ENCODE results near the gene DMC1. TPM values are rescaled to one million over a fixed set of nuclear protein-coding genes. Genes with fewer than 3 reads are reported as not detected.
"Not testable (repeated sequence)": the region's sequence is repeated elsewhere in the genome, so short reads cannot be mapped to it uniquely, and the experiment has no call there.

Gene DMC1
- total RNA-seq, 1 donor from 2014 or later = 10.8 TPM

DNA sequence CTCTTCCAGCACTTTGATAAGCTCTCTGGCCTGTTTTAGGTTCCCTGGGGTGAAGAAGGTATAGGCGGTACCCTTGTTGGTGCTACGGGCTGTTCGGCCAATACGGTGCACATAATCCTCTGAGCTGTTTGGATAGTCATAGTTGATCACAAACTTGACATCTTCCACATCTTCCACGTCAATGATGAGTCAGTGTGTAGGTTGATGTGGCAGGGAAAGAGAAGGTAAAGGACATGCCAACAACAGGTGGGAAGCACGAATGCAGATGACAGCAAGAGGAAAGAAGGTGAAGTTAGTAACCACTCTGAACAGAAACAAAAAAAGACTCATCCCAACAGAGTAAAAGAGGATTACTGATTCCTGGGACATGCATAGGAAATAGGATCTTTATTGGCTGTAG lies 82.0 kb downstream of the DMC1 start:
- H3K36me3 Mint-ChIP-seq (ENCODE audit: low read depth) = peaks cover 90% of the 10 kb centered on the region
- H3K27me3 Mint-ChIP-seq (ENCODE audit: low read depth) = no peaks in the 10 kb centered on the region
- intact Hi-C loops (cut with micrococcal nuclease) = no loop called here
- peak overlapping the region; percentile 4 for H3K27ac Mint-ChIP-seq
- peaks cover 38% of the 10 kb centered on the region for H3K4me1 Mint-ChIP-seq (ENCODE audit: low read depth)
- no peak overlapping the region for H3K4me3 Mint-ChIP-seq (ENCODE audit: low read depth)
- no peak for DNase-seq (ENCODE audit: low spot score)
- no peaks in the 10 kb centered on the region for H3K9me3 Mint-ChIP-seq

DNA sequence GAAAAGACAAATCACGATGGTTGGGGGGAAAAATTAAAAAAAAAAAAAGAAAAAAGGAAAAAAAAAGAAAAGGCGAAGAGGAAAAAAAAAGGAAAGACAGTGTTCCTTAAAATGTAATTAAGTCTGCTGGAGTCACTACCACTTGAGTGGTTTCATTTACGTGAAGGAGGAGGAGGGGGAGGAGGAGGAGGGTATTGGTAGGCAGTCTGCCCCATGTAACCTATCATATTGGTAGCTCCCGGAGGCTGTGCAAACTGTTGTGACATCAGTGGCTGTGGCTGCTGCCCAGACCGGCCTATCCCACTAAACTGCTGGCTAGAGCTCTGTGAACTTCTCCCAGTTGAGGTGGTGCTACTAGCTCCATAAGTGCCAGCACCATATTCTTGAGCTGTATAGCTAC lies 84.2 kb downstream of the DMC1 start:
- H3K9me3 Mint-ChIP-seq = no peaks in the 10 kb centered on the region
- H3K4me1 Mint-ChIP-seq (ENCODE audit: low read depth) = peaks cover 33% of the 10 kb centered on the region
- H3K27me3 Mint-ChIP-seq (ENCODE audit: low read depth) = no peaks in the 10 kb centered on the region
- no peak overlapping the region for H3K4me3 Mint-ChIP-seq (ENCODE audit: low read depth)
- H3K36me3 Mint-ChIP-seq (ENCODE audit: low read depth) = peaks cover 95% of the 10 kb centered on the region
- H3K27ac Mint-ChIP-seq = peak overlapping the region; percentile 35
- no peak for DNase-seq (ENCODE audit: low spot score)
- intact Hi-C loops (cut with micrococcal nuclease) = no loop called here

DNA sequence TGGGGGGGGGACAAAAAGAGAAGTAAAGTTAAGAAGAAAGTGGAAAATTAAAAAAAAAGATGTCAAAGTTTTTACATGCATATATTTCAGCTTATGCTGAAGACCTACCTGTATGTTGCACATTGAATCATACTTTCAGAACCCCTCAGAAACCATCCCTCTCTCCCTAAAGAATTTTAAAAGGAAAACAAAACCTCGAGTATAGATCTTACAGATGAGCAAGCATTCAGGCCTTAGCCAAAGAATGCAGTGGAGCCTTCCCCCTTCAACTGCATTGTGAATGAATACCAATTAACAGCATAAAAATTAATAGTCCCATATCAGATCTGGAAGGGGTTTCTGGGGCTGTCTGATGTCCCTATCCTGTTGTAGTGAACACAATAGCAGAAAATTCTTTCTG lies 85.7 kb downstream of the DMC1 start:
- peak overlapping the region; percentile 9 for H3K27ac Mint-ChIP-seq
- H3K4me3 Mint-ChIP-seq (ENCODE audit: low read depth) = no peak overlapping the region
- H3K36me3 Mint-ChIP-seq (ENCODE audit: low read depth) = peaks cover 84% of the 10 kb centered on the region
- peaks cover 27% of the 10 kb centered on the region for H3K4me1 Mint-ChIP-seq (ENCODE audit: low read depth)
- no peaks in the 10 kb centered on the region for H3K9me3 Mint-ChIP-seq
- H3K27me3 Mint-ChIP-seq (ENCODE audit: low read depth) = no peaks in the 10 kb centered on the region
- no peak for DNase-seq (ENCODE audit: low spot score)
- intact Hi-C loops (cut with micrococcal nuclease) = loop anchor here (5.0 kb wide), 1 partner anchor 88 kb away; the partner anchor contains the start of gene DMC1

DNA sequence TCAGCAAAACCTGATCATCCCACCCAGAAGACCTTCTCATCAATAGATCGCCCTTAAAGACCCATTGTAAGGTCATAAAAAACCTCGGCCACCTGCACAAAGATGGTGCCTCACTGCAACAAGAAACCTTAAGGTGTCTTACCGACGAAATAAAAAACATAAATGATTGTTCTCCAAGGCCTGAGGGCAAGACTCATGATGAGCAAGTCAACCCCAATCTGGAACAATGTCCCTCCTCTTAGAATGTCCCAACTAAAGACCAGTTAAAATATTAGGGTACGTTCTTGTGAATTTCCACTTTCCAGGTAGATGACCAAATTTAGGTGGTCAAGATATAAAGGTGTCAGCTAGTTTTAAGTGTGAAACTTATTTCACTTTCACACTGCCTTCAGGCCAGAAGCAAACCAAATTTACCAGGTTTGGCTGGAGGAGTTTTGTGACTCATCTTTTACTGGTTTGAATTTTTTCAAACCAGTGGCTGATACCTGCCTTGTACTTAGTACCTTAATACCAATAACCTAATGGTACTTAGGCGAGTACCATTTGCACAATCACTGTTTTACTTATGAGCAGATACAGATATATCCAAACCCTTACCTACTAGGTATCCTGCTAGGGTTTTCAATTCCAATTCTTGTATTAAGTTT lies 87.2 kb downstream of the DMC1 start:
- H3K9me3 Mint-ChIP-seq = no peaks in the 10 kb centered on the region
- H3K4me1 Mint-ChIP-seq (ENCODE audit: low read depth) = peaks cover 18% of the 10 kb centered on the region
- no peaks in the 10 kb centered on the region for H3K27me3 Mint-ChIP-seq (ENCODE audit: low read depth)
- H3K36me3 Mint-ChIP-seq (ENCODE audit: low read depth) = peaks cover 71% of the 10 kb centered on the region
- H3K4me3 Mint-ChIP-seq (ENCODE audit: low read depth) = no peak overlapping the region
- H3K27ac Mint-ChIP-seq = peak overlapping the region; percentile 15
- intact Hi-C loops (cut with micrococcal nuclease) = loop anchor here (5.0 kb wide), 1 partner anchor 90 kb away; the partner anchor contains the start of gene DMC1
- DNase-seq (ENCODE audit: low spot score) = no peak

DNA sequence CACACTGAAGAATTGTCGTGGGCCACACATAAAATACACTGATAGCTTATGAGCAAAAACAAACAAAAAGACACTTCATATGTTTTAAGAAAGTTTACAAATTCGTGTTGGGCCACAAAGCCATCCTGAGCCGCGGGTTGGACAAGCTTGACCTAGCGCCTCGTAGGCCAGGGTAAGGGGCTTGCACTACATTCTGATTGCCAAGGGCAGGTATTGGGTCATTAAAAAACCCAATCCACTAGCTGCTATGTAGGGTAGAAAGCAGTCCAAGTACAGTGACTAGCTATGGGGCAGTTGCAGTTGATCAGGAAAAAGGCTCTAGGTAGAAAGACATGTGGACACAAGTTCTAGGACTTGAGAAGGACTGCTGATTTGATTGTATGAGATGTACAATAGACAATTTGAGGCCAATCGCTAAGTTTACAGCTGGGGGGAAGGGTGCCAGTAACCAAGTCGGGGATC lies 88.1 kb downstream of the DMC1 start:
- no peak overlapping the region for H3K4me3 Mint-ChIP-seq (ENCODE audit: low read depth)
- no peaks in the 10 kb centered on the region for H3K27me3 Mint-ChIP-seq (ENCODE audit: low read depth)
- no peak for DNase-seq (ENCODE audit: low spot score)
- H3K4me1 Mint-ChIP-seq (ENCODE audit: low read depth) = peaks cover 17% of the 10 kb centered on the region
- H3K9me3 Mint-ChIP-seq = no peaks in the 10 kb centered on the region
- no peak overlapping the region for H3K27ac Mint-ChIP-seq
- peaks cover 64% of the 10 kb centered on the region for H3K36me3 Mint-ChIP-seq (ENCODE audit: low read depth)
- intact Hi-C loops (cut with micrococcal nuclease) = loop anchor here (5.0 kb wide), 1 partner anchor 90 kb away; the partner anchor contains the start of gene DMC1

DNA sequence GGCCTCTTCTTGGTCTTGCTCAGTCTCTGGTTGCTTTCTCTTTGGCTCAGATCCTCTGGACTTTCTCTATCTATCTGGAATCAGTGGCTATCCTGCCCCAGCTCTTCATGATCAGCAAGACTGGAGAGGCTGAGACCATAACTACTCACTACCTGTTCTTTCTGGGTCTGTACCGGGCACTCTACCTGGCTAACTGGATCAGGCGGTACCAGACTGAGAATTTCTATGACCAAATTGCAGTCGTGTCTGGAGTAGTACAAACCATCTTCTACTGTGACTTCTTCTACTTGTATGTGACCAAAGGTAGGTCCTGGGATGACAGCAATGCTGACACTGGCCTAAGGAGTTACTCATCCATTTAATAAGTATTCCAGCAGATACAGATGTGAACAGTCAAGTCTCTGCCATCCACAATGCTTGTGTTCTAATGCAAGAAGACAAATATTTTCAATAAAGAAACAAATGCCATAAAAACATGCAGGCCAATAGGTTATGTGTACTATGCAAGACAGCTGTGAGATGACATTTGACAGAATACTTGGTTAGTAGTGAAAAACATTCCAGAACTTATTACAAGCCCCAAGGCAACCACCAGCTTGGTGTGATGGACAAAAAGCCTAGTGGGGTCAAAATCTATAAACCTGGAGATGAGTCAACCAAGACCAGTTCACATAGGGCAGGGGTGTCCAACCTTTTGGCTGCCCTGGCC lies 88.7 kb downstream of the DMC1 start:
- intact Hi-C loops (cut with micrococcal nuclease) = loop anchor here (5.0 kb wide), 1 partner anchor 91 kb away; the partner anchor contains the start of gene DMC1
- no peak overlapping the region for H3K4me3 Mint-ChIP-seq (ENCODE audit: low read depth)

DNA sequence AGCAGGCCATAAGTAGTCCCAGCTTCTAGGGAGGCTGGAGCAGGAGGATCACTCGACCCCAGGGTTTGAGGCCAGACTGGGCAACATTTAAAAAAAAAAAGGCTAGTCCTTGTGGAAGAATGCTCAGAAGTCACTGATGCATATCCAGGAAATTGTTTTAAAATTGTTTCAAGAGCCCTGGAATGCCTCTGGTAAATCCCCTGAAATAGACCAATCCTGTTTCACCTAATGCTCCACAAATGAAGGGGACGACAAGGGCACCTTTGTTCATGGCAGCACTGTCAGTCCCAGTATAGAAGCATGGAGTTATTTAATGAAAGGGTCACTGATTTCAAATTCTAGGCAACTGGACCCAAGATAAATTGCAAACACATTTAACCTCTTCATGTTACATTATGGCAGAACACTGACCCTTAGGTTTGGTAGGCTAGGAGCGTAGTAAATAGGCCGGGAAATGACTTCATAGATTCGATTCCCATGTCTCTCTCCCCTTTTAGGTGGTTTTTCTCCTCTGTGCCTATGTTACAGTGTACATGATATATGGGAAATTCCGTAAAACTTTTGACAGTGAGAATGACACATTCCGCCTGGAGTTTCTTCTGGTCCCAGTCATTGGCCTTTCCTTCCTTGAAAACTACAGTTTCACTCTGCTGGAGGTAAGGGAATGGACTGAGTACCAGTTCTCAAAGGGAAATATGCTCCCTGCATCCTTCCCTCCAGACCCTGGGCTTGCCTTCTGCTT lies 90.7 kb downstream of the DMC1 start:
- peaks cover 10% of the 10 kb centered on the region for H3K4me1 Mint-ChIP-seq (ENCODE audit: low read depth)
- intact Hi-C loops (cut with micrococcal nuclease) = no loop called here
- peaks cover 40% of the 10 kb centered on the region for H3K36me3 Mint-ChIP-seq (ENCODE audit: low read depth)
- H3K27ac Mint-ChIP-seq = no peak overlapping the region
- H3K4me3 Mint-ChIP-seq (ENCODE audit: low read depth) = no peak overlapping the region
- no peaks in the 10 kb centered on the region for H3K9me3 Mint-ChIP-seq
- no peak for DNase-seq (ENCODE audit: low spot score)
- H3K27me3 Mint-ChIP-seq (ENCODE audit: low read depth) = no peaks in the 10 kb centered on the region

More for the DNA sequence above, 88.7 kb downstream of the DMC1 start:
- Mint-ChIP-seq H3K4me1 (ENCODE audit: low read depth) (peaks cover 17% of the 10 kb centered on the region), H3K9me3 (no peaks in the 10 kb centered on the region), H3K27ac (no peak overlapping the region), H3K36me3 (ENCODE audit: low read depth) (peaks cover 58% of the 10 kb centered on the region), H3K27me3 (ENCODE audit: low read depth) (no peaks in the 10 kb centered on the region)
- DNase-seq (ENCODE audit: low spot score) = no peak

DNA sequence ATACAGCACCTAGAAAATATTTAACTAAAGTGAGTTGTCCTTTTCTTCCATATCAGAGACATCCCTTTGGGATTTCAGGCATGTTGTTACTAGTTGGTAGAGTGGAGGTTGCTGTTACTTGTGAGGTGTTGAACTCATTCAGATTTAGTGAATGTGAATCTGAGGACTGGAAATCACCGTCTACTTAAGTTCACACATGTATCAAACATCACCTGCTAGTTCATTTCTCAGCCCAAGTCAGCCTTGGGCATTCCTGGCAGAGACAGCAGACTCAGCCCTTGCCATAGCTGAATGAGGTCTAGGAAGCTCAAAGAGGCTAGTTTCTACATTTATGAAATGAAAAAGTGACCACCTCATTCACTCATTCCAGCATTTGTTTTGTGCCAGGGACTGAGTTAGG lies 92.4 kb downstream of the DMC1 start:
- intact Hi-C loops (cut with micrococcal nuclease) = no loop called here
- Mint-ChIP-seq H3K4me3 (ENCODE audit: low read depth) (no peak overlapping the region), H3K27ac (no peak overlapping the region), H3K9me3 (no peaks in the 10 kb centered on the region), H3K27me3 (ENCODE audit: low read depth) (no peaks in the 10 kb centered on the region), H3K4me1 (ENCODE audit: low read depth) (peaks cover 6% of the 10 kb centered on the region), H3K36me3 (ENCODE audit: low read depth) (peaks cover 23% of the 10 kb centered on the region)
- DNase-seq (ENCODE audit: low spot score) = no peak

DNA sequence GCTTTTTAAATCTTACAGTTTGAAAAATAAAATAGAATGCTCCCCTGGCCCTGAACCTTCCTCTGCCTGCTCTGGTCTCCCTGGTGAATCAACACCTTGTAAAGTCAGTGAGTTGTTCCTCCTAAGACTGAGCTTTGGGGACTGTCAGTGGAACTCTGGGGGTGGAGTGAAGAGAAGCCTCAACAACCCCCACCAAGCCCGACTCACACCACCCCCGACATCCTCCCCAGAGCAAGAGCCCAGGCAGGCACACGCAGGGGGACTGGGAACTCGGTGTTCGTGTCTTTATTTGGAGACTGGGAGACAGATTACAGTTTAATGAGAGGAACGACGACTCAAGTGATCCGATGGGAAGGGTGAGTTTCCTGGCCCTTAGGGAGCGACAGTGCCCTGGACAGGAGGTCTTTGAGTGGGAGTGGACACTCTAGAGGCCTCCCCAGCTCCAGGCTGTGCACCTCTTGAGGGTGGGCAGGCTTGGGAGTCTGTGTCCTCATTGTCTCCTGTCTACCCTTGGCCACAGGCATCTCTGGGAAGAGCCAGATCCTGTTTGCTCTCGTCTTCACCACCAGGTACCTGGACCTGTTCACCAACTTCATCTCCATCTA lies 95.9 kb downstream of the DMC1 start:
- H3K4me3 Mint-ChIP-seq (ENCODE audit: low read depth) = no peak overlapping the region
- H3K4me1 Mint-ChIP-seq (ENCODE audit: low read depth) = peaks cover 5% of the 10 kb centered on the region
- H3K9me3 Mint-ChIP-seq = no peaks in the 10 kb centered on the region
- no peak for DNase-seq (ENCODE audit: low spot score)
- intact Hi-C loops (cut with micrococcal nuclease) = no loop called here
- H3K36me3 Mint-ChIP-seq (ENCODE audit: low read depth) = no peaks in the 10 kb centered on the region
- no peaks in the 10 kb centered on the region for H3K27me3 Mint-ChIP-seq (ENCODE audit: low read depth)
- no peak overlapping the region for H3K27ac Mint-ChIP-seq

DNA sequence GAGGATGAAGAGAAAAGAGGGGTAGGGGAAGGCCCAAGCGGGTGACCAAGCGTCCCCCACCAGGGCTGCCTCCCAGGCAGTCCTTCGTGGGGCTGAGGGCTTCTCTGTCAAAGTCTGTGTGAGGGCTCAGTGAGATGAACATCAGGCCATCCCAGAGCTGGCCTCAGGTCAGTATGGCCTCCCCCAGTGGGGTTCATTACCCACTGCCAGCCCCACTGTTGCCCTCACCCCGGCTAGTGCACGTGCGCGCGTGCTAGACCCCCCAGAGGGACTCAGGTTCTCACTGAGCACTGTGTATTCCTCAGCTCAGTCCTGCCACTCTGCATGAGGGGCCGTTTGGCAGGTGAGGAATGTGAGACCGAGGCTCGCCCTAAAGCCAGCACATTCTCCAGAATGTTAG lies 98.7 kb downstream of the DMC1 start:
- DNase-seq (ENCODE audit: low spot score) = no peak
- peaks cover 8% of the 10 kb centered on the region for H3K4me1 Mint-ChIP-seq (ENCODE audit: low read depth)
- no peak overlapping the region for H3K27ac Mint-ChIP-seq
- H3K9me3 Mint-ChIP-seq = no peaks in the 10 kb centered on the region
- H3K36me3 Mint-ChIP-seq (ENCODE audit: low read depth) = no peaks in the 10 kb centered on the region
- peaks cover 13% of the 10 kb centered on the region for H3K27me3 Mint-ChIP-seq (ENCODE audit: low read depth)
- H3K4me3 Mint-ChIP-seq (ENCODE audit: low read depth) = no peak overlapping the region
- intact Hi-C loops (cut with micrococcal nuclease) = no loop called here

DNA sequence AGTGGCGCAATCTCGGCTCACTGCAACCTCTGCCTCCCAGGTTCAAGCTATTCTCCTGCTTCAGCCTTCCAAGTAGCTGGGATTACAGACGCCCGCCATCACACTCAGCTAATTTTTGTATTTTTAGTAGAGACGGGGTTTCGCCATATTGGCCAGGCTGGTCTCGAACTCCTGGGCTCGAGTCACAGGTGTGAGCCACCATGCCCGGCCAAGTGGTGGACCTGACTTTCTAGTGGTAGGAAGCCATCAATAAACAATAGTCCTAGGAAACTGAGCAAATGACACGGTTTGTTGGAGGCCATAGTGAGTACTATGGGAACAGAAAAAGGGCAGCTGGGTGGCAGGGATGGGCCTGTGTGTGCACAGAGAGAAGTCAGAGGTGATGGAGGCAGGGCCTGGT lies 99.8 kb downstream of the DMC1 start:
- H3K27ac Mint-ChIP-seq; H3K9me3 Mint-ChIP-seq; DNase-seq (ENCODE audit: low spot score); intact Hi-C loops (cut with micrococcal nuclease); H3K4me3 Mint-ChIP-seq (ENCODE audit: low read depth); H3K36me3 Mint-ChIP-seq (ENCODE audit: low read depth); H3K4me1 Mint-ChIP-seq (ENCODE audit: low read depth): not testable (repeated sequence)
- H3K27me3 Mint-ChIP-seq (ENCODE audit: low read depth) = peaks cover 22% of the 10 kb centered on the region

DNA sequence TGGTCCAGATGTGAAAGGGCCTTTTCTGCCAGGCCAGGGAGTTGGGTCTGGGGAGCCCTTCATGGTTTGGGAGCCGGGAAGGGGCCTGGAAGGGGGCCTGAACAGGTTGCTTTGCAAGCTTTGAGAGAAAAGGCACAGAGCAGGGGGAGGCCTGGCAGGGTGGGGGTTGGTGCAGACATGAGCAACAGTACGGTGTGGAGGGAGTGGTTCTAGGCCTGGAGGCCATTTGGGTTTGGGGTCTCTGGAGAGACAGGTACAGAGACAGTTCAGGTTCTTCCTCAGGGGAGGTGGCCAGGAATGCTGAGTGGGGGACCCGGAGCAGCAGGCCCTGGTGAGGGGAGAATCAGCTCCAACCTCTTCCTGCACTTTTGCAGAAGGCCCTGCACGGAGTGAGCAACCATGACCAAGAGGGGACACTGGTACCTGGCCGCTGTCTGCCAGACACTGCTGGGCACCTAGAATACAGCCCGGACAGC lies 100.6 kb downstream of the DMC1 start:
- H3K36me3 Mint-ChIP-seq (ENCODE audit: low read depth) = no peaks in the 10 kb centered on the region
- intact Hi-C loops (cut with micrococcal nuclease) = no loop called here
- H3K27me3 Mint-ChIP-seq (ENCODE audit: low read depth) = peaks cover 28% of the 10 kb centered on the region
- no peak for DNase-seq (ENCODE audit: low spot score)
- no peak overlapping the region for H3K27ac Mint-ChIP-seq
- peaks cover 8% of the 10 kb centered on the region for H3K4me1 Mint-ChIP-seq (ENCODE audit: low read depth)
- H3K4me3 Mint-ChIP-seq (ENCODE audit: low read depth) = no peak overlapping the region
- H3K9me3 Mint-ChIP-seq = no peaks in the 10 kb centered on the region
